SH-SY5Y (cell line): ENCODE data around the gene FLT3.

Source experiments
- GATA2 ChIP-seq: IDR thresholded peaks from 2 replicates; pipeline ENCODE4 v1.6.1; 2011; ENCODE audit warnings: mild to moderate bottlenecking, low read depth, low read length
- GATA3 ChIP-seq: IDR thresholded peaks from 2 replicates; pipeline ENCODE4 v1.6.1; 2011; ENCODE audit warnings: low read depth, mild to moderate bottlenecking, low read length, moderate library complexity

The FLT3 gene

GRCh38 chr13:27961227-27962085 is 138.9 kb downstream of the FLT3 start:
- TF ChIP-seq GATA2 (no peak), GATA3 (no peak)

DNA sequence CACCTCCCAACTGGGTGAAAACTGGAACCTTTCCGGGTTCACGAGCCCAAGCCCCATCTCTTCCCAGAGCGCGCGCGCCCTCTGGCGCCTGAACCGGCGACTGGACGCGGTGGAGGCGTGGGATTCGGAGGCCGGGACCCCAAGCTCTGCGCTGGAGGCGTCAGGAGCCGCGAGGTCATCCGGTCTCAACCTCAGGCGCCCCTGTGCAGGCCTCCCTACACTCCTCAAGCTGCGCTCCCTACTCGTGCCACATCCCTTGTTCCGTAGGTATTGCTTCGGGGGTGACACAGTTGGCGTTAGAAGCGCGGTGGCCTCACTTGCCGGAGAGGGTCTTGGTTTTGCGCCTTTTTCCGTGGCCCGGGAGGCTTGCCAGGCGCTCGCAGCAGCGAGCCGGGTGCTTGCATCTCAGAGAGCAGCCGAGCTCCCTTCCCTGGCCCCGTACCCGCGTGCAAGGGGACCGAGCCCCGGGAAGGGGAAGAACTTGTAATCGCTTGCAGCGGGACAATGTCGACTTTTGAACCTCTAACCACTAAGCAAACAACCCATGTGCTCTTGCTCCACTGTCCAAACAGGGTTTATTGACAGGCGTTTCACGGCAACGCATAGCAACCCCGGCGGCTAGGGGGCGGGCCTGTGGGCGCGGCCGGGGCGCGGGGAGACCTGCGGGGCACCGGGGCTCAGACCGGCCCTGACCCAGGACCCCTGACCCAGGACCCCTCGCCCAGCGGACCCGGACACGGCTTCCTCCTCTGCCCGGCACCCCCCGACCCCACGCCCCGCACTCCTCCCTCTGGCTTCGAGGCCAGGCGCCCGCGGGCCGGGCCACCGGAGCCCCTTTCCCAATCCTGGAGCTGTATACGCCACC is 139.8 kb downstream of the FLT3 start:
- TF ChIP-seq GATA3 (no peak), GATA2 (no peak)

- TF ChIP-seq GATA2 (no peak), GATA3 (no peak)
Observed at GRCh38 chr13:27959976-27960361, 140.4 kb downstream of the FLT3 start.

DNA sequence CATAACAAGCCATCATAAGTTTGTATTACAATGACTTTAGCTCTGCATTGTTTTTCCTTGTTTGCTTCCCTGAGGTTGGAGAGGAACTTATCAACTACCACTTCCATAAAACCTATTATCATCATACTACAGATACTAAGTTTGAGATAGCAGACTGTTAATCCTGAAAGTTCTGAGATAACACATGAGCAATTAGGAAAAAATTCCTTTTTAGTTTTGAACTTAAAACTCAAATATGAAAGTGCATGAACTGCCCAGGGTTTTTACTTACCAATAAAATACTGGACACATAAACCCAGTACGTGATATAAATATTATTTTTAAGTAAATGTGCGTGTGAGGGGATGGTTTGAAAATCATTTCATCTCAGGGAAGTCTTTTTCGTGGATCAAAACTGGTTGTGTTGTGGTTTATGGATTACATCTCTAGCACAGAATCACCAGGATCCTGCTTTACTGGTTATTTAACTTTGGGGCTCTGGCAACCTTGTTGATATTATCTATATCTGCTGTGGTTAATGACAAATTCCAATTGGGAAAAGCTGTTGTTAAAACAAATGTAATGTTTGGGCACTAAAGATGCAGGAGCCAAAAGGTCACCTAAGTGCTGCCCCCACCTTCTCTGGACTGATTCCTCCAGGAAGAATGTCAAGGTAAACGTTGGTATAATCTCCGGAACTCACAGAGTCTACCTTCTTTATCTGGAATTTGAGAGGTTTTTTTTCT is 143.6 kb downstream of the FLT3 start:
- TF ChIP-seq GATA2 (no peak), GATA3 (no peak)

DNA sequence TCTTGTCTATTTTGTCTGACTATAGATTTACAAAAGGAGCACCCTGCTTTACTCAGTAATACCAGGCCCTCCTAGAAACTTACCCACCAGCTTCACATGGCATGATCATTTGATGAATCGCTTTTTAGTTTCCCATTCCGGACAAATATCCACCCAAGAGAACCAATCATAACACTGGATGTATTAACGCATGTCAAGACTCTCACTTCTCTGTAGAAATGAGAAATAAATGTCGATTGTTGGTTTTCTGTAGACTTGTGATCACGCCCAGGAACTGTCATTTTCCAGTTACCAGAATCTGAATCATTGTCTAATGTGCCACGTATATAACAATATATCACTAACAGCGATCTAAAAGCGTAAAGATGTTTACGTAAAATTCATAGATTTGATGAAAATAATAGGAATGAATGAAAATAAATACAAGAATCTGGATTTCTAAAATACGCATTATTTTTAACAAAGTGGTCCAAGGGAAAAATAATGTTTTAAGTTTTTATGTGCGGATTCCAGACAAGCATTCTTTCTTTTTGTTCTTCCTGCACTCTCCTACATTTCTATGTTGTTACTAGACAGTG is 145.3 kb downstream of the FLT3 start:
- TF ChIP-seq GATA3 (no peak), GATA2 (no peak)

DNA sequence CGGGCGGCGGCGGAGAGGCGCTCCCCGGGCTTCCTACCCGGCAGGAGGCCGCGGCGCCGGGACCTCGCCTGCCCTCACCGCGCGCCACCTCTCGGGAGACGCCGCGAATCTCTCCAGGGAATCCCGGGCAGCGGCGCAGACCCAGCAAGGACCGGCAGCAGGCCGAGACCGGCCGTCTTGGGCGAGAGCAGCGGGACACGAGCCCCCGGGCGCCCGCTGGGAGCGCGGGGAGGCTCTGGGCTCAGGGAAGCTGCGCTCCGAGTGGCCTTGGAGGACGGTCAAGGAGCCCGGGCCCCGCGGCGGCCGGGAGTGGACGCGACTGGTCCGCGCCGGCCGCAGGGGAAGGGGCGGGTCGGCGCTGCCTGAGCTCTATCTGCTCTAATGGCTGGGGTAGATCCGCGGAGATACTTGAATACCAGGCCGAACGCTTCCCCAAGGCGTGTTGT is 145.9 kb downstream of the FLT3 start:
- TF ChIP-seq GATA2 (no peak), GATA3 (no peak)

GRCh38 chr13:27953676-27954405 is 146.5 kb downstream of the FLT3 start:
- TF ChIP-seq GATA2, result no peak
- no peak for TF ChIP-seq GATA3
